ENCODE measurements around the gene MEF2C. TPM values are rescaled to one million over a fixed set of nuclear protein-coding genes. Genes with fewer than 3 reads are reported as not detected.

The MEF2C gene
- total and polyA plus RNA-seq, 7 donors, result 2.8 to 51.4 (median 32.1) TPM

DNA sequence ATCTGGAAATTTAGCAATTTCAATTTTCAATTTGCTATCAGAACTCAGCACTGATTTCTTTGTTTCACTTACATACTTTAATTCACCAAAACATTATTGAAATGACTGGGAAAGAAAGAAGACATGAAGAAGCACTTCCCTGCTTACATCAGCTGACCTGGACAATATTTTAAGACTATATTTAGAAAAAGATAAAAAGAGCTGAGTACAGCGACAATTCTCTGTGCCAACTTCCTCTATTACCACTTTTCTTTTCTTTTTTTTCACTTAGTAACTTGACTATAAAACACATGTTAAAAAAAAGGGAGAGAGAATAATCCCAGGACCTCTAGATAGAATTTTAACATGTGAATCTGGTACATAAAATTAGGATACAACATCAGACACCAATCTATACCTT is 35.6 kb downstream of the MEF2C start:
- Histone ChIP-seq H3K9me3 (no peaks in the 10 kb centered on the region), H3K27ac (peak overlapping the region in 1 of 4 donors; percentile 13), H3K36me3 (no peaks in the 10 kb centered on the region), H3K4me1 (peaks cover 0 to 15% (median 5%) of the 10 kb centered on the region in 4 donors), H3K27me3 (no peaks in the 10 kb centered on the region), H3K4me3 (no peak overlapping the region)
- 12 to 16% methylated on average over 1 of the region's 1 CpG for WGBS, 2 donors
- TF ChIP-seq POLR2A (IDR thresholded peaks at IDR 0.05) (no peak), POLR2AphosphoS5 (IDR thresholded peaks at IDR 0.05) (no peak), EP300 (IDR thresholded peaks at IDR 0.05) (no peak)
- TF ChIP-seq, protein P1, sequence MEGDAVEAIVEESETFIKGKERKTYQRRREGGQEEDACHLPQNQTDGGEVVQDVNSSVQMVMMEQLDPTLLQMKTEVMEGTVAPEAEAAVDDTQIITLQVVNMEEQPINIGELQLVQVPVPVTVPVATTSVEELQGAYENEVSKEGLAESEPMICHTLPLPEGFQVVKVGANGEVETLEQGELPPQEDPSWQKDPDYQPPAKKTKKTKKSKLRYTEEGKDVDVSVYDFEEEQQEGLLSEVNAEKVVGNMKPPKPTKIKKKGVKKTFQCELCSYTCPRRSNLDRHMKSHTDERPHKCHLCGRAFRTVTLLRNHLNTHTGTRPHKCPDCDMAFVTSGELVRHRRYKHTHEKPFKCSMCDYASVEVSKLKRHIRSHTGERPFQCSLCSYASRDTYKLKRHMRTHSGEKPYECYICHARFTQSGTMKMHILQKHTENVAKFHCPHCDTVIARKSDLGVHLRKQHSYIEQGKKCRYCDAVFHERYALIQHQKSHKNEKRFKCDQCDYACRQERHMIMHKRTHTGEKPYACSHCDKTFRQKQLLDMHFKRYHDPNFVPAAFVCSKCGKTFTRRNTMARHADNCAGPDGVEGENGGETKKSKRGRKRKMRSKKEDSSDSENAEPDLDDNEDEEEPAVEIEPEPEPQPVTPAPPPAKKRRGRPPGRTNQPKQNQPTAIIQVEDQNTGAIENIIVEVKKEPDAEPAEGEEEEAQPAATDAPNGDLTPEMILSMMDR (IDR thresholded peaks at IDR 0.05), result no peak
- DNase-seq, result no peak
- intact Hi-C loops (cut with DNase I), result no loop called here

DNA sequence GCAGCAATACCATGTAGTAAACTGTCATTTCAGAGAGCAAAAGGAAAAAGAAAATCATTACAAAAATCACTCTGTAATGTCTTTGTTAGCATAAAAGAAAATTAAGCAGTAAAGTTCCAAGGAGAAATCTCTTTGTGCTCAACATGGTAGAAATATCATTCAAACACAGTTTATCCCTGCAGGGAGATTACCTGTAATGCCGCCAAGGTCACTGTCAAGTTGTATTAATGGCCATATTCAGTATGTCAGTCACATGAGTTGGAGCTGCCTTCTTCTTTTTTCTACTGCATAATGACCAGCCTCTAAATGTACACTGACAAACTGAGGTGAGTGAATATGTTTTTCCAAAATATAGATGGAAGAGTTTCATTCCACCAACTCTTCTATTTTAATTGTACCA is 36.5 kb downstream of the MEF2C start:
- no peak for TF ChIP-seq EP300 (IDR thresholded peaks at IDR 0.05)
- no peak for TF ChIP-seq POLR2AphosphoS5 (IDR thresholded peaks at IDR 0.05)
- TF ChIP-seq POLR2A (IDR thresholded peaks at IDR 0.05), result no peak
- TF ChIP-seq, protein P1 (IDR thresholded peaks at IDR 0.05), result no peak
- H3K4me3 ChIP-seq, result no peak overlapping the region
- intact Hi-C loops (cut with DNase I), result no loop called here
- H3K27ac ChIP-seq, result no peak overlapping the region
- H3K9me3 ChIP-seq, result no peaks in the 10 kb centered on the region
- DNase-seq, result no peak
- H3K4me1 ChIP-seq, result peaks cover 0 to 15% (median 5%) of the 10 kb centered on the region in 4 donors
- WGBS, 2 donors, result 97 to 100% methylated on average over 1 of the region's 1 CpG
- no peaks in the 10 kb centered on the region for H3K36me3 ChIP-seq
- no peaks in the 10 kb centered on the region for H3K27me3 ChIP-seq

DNA sequence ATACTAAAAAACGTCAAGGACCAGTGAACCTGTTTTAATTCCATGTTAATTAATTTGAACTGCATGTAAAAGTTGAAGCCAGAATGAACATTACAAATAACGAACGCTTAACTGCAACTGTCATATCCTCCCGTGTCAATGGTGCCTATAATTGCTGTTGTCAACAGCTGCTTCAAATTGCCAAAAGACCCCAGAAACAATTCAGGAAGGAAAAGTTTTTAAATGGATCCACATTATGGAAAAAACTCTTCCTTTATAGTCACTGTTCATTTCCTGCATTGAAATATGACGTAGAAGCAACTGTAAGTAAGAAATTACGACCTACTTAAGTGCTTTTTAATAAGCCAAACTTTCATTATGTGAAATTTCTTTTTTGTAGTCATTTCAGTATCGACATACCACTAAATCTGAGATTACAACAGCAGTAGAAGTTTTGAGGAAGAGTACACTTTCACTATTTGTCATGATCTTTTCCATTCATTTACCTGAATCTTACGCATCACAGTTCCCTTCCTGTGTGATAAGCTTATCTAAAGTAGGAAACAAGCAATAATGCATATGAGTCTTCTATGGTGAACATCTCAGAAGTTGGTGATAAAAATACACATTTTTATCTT is 37.8 kb downstream of the MEF2C start:
- Histone ChIP-seq H3K27me3 (no peaks in the 10 kb centered on the region), H3K4me1 (peaks cover 0 to 15% (median 5%) of the 10 kb centered on the region in 4 donors), H3K27ac (no peak overlapping the region), H3K4me3 (no peak overlapping the region), H3K36me3 (no peaks in the 10 kb centered on the region), H3K9me3 (no peaks in the 10 kb centered on the region)
- TF ChIP-seq POLR2A (IDR thresholded peaks at IDR 0.05), result no peak
- no peak for DNase-seq
- WGBS, 2 donors, result 59 to 87% methylated on average over 8 of the region's 8 CpGs
- intact Hi-C loops (cut with DNase I), result no loop called here

- intact Hi-C loops (cut with DNase I), result no loop called here
- no peak for DNase-seq
- Histone ChIP-seq H3K9me3 (no peaks in the 10 kb centered on the region), H3K36me3 (no peaks in the 10 kb centered on the region), H3K27me3 (no peaks in the 10 kb centered on the region), H3K4me3 (no peak overlapping the region), H3K27ac (no peak overlapping the region), H3K4me1 (peaks cover 0 to 8% (median 4%) of the 10 kb centered on the region in 4 donors)
- 78 to 85% methylated on average over 4 of the region's 4 CpGs for WGBS, 2 donors
- TF ChIP-seq POLR2AphosphoS5 (IDR thresholded peaks at IDR 0.05) (no peak), POLR2A (IDR thresholded peaks at IDR 0.05) (no peak), EP300 (IDR thresholded peaks at IDR 0.05) (no peak)
Measured at GRCh38 chr5:88842784-88843183, 40.2 kb downstream of the MEF2C start.

GRCh38 chr5:88841212-88841611 is 41.8 kb downstream of the MEF2C start:
- Histone ChIP-seq H3K9me3 (no peaks in the 10 kb centered on the region), H3K27ac (no peak overlapping the region), H3K4me3 (no peak overlapping the region), H3K27me3 (no peaks in the 10 kb centered on the region), H3K36me3 (no peaks in the 10 kb centered on the region), H3K4me1 (peaks cover 0 to 17% (median 11%) of the 10 kb centered on the region in 4 donors)
- no peak for DNase-seq
- intact Hi-C loops (cut with DNase I), result no loop called here
- WGBS, 2 donors, result 80% methylated on average over 4 of the region's 4 CpGs
- no peak for TF ChIP-seq POLR2A (IDR thresholded peaks at IDR 0.05)
- TF ChIP-seq, protein P1 (IDR thresholded peaks at IDR 0.05), result no peak
- no peak for TF ChIP-seq EP300 (IDR thresholded peaks at IDR 0.05)
- TF ChIP-seq POLR2AphosphoS5 (IDR thresholded peaks at IDR 0.05), result no peak

GRCh38 chr5:88840495-88840894 is 42.5 kb downstream of the MEF2C start:
- Histone ChIP-seq H3K4me1 (peaks cover 0 to 22% (median 12%) of the 10 kb centered on the region in 4 donors), H3K27ac (no peak overlapping the region), H3K9me3 (no peaks in the 10 kb centered on the region), H3K36me3 (no peaks in the 10 kb centered on the region), H3K4me3 (no peak overlapping the region), H3K27me3 (no peaks in the 10 kb centered on the region)
- intact Hi-C loops (cut with DNase I), result no loop called here
- no peak for DNase-seq
- TF ChIP-seq EP300 (IDR thresholded peaks at IDR 0.05) (no peak), POLR2AphosphoS5 (IDR thresholded peaks at IDR 0.05) (no peak), POLR2A (IDR thresholded peaks at IDR 0.05) (no peak)
- TF ChIP-seq, protein P1 (IDR thresholded peaks at IDR 0.05), result no peak

Data from sigmoid colon (tissue), 7 donors.